HCT116 (cell line): Measurements from ENCODE around the gene CRTC1. TPM values are rescaled to one million over a fixed set of nuclear protein-coding genes. Genes with fewer than 3 reads are reported as not detected.

Experiments used
- ATAC-seq: fragments of 200-7000 bp; cut with Tn5 transposase; 2 replicates; pipeline ENCODE4 v1.9.1; 2020; ENCODE audit warnings: mild to moderate bottlenecking, moderate library complexity
- BruUV-seq: library from RNA; stranded (reverse); fragments of 400-500 nt; replicated peaks from 2 replicates; lab custom pipeline; 2021; lab: Mats Ljungman, UMichigan
- CTCF ChIA-PET: fragments of 300-600 bp; sonication (Branson Sonifier 250); formaldehyde crosslinking; loops from one replicate; lab custom pipeline; 2021; ENCODE audit warnings: antibody characterized with exemption; lab: Charles Lee
- POLR2A ChIA-PET: fragments of 300-600, 350-600 bp; sonication (Branson Sonifier 250); formaldehyde crosslinking; loops from one replicate; lab custom pipeline; 2021; ENCODE audit warnings: antibody characterized with exemption; lab: Charles Lee
- RAD21 ChIA-PET, 2 experiments: fragments of 300-600 bp; sonication (Branson Sonifier 250); formaldehyde crosslinking; loops; one replicate each; lab custom pipeline; 2023; ENCODE audit warnings: low total read pairs in 2 of 2; ENCODE audit not compliant: uncharacterized antibody in 2 of 2, unreplicated experiment in 2 of 2, low non-redundant PET in 1 of 2; lab: Charles Lee
- DNase-seq: peaks from one replicate; pipeline ENCODE4 v3.0.0-alpha.2; 2010; ENCODE audit warnings: low read depth, low spot score
- H2AFZ ChIP-seq: fragments of 200-600 bp; shearing (Covaris generic), sonication (generic); 2 replicates; pipeline ENCODE4 v1.6.1; 2017; ENCODE audit warnings: low read depth, mixed run types, mixed read lengths, antibody characterized with exemption, low read length; ENCODE audit not compliant: poor library complexity, severe bottlenecking
- H3K27ac ChIP-seq: 2 replicates; pipeline ENCODE4 v1.5.1; 2012; ENCODE audit warnings: low read depth, low read length
- H3K27me3 ChIP-seq: fragments of 200-600 bp; sonication (generic); 2 replicates; pipeline ENCODE4 v1.6.1; 2016; ENCODE audit warnings: mixed run types, low read length, mixed read lengths; ENCODE audit not compliant: insufficient read depth
- H3K36me3 ChIP-seq, 2 experiments: fragments of 200-500 bp in 1 of 2; fragments of 200-600 bp in 1 of 2; sonication (Bioruptor generic) in 1 of 2; sonication (generic) in 1 of 2; 2 replicates each; pipeline versions ENCODE4 v1.5.1 to v1.6.1; 2014 to 2016; ENCODE audit warnings: low read length in 2 of 2, inconsistent platforms in 1 of 2, mixed read lengths in 1 of 2, mixed run types in 1 of 2; ENCODE audit not compliant: insufficient read depth in 2 of 2, control insufficient read depth in 1 of 2
- H3K4me1 ChIP-seq, 2 experiments: fragments of 200-600 bp in 1 of 2; sonication (generic) in 1 of 2; 2 replicates each; pipeline versions ENCODE4 v1.5.1 to v1.6.1; 2012 to 2017; ENCODE audit warnings: low read length in 2 of 2, inconsistent platforms in 1 of 2, mild to moderate bottlenecking in 1 of 2, mixed read lengths in 1 of 2, mixed run types in 1 of 2, moderate library complexity in 1 of 2; ENCODE audit not compliant: insufficient read depth in 2 of 2, control insufficient read depth in 1 of 2
- H3K4me2 ChIP-seq: fragments of 200-600 bp; sonication (generic); 2 replicates; pipeline ENCODE4 v1.6.1; 2017; ENCODE audit warnings: mixed run types, low read length, mixed read lengths
- H3K4me3 ChIP-seq, 2 experiments: fragments of 200-600 bp in 1 of 2; sonication (generic) in 1 of 2; replicated peaks in 1 of 2; 2 replicates each; pipeline ENCODE4 v1.5.1; 2011 to 2016; ENCODE audit warnings: low read length in 2 of 2, control low read depth in 1 of 2, low read depth in 1 of 2, mild to moderate bottlenecking in 1 of 2, mixed read lengths in 1 of 2, mixed run types in 1 of 2
- H3K79me2 ChIP-seq: fragments of 200-600 bp; sonication (generic); 2 replicates; pipeline ENCODE4 v1.6.1; 2017; ENCODE audit warnings: mild to moderate bottlenecking, mixed run types, low read length, moderate library complexity, mixed read lengths; ENCODE audit not compliant: insufficient read depth
- H3K9ac ChIP-seq: fragments of 200-600 bp; sonication (generic); 2 replicates; pipeline ENCODE4 v1.6.1; 2016; ENCODE audit warnings: low read length, mixed read lengths
- H3K9me2 ChIP-seq: fragments of 200-600 bp; sonication (generic), shearing (Covaris generic); 2 replicates; pipeline ENCODE4 v1.6.1; 2017; ENCODE audit warnings: mixed run types, mild to moderate bottlenecking, moderate library complexity; ENCODE audit not compliant: insufficient read depth
- H3K9me3 ChIP-seq, 2 experiments: fragments of 200-500 bp in 1 of 2; fragments of 200-600 bp in 1 of 2; sonication (Bioruptor generic) in 1 of 2; sonication (generic) in 1 of 2; 2 replicates each; pipeline ENCODE4 v1.6.1; 2014 to 2017; ENCODE audit warnings: low read length in 2 of 2, mixed read lengths in 2 of 2, inconsistent platforms in 1 of 2, low read depth in 1 of 2, mild to moderate bottlenecking in 1 of 2, mixed run types in 1 of 2, moderate library complexity in 1 of 2; ENCODE audit not compliant: control insufficient read depth in 1 of 2, insufficient read depth in 1 of 2
- H4K20me1 ChIP-seq: fragments of 200-600 bp; sonication (generic), shearing (Covaris generic); 2 replicates; pipeline ENCODE4 v1.6.1; 2017; ENCODE audit warnings: mixed run types, mild to moderate bottlenecking, moderate library complexity; ENCODE audit not compliant: insufficient read depth
- CBX3 ChIP-seq: IDR thresholded peaks from 2 replicates; pipeline ENCODE4 v1.6.1; 2012; ENCODE audit warnings: low read depth
- EGR1 ChIP-seq: IDR thresholded peaks from 2 replicates; pipeline ENCODE4 v1.6.1; 2012; ENCODE audit warnings: low read depth
- ELF1 ChIP-seq: IDR thresholded peaks from 2 replicates; pipeline ENCODE4 v1.6.1; 2012; ENCODE audit warnings: low read depth, borderline replicate concordance
- POLR2A ChIP-seq: IDR thresholded peaks from 2 replicates; pipeline ENCODE4 v1.7.0; 2011; ENCODE audit warnings: borderline replicate concordance; ENCODE audit not compliant: insufficient read depth, insufficient read length; ENCODE audit errors: extremely low read depth
- RAD21 ChIP-seq: IDR thresholded peaks from 2 replicates; pipeline ENCODE4 v1.6.1; 2012; ENCODE audit warnings: low read depth, mild to moderate bottlenecking
- SIN3A ChIP-seq: IDR thresholded peaks from 2 replicates; pipeline ENCODE4 v1.6.1; 2012; ENCODE audit warnings: low read depth
- SP1 ChIP-seq: IDR thresholded peaks from 2 replicates; pipeline ENCODE4 v1.6.1; 2012; ENCODE audit warnings: low read depth
- YY1 ChIP-seq: IDR thresholded peaks from 2 replicates; pipeline ENCODE4 v1.6.1; 2011; ENCODE audit warnings: low read length, low read depth, moderate library complexity, mild to moderate bottlenecking; ENCODE audit not compliant: insufficient replicate concordance; ENCODE audit errors: extremely low read depth
- intact Hi-C: fragments of 100-400 bp; cut with micrococcal nuclease; formaldehyde crosslinking; loops from 2 replicates; pipeline ENCODE4 v1.10.0; 2022
- total RNA-seq: library from RNA; stranded (reverse); gene quantifications from one replicate; pipeline ENCODE4 v1.2.1, GENCODE V29; 2021; ENCODE audit not compliant: unreplicated experiment
- TF ChIP-seq, protein P1 (sequence below), 3 experiments: fragments of 200-600 bp in 1 of 3; sonication (generic) in 1 of 3; IDR thresholded peaks in 2 of 3; conservative IDR thresholded peaks in 1 of 3; 2 replicates each; pipeline ENCODE4 v1.5.1; 2012 to 2017; ENCODE audit warnings: low read depth in 2 of 3, low read length in 2 of 3, antibody characterized with exemption in 1 of 3, borderline replicate concordance in 1 of 3, control low read depth in 1 of 3, mild to moderate bottlenecking in 1 of 3, mixed read lengths in 1 of 3, mixed run types in 1 of 3, moderate library complexity in 1 of 3; ENCODE audit not compliant: insufficient read depth in 1 of 3
- TF ChIP-seq, protein P2 (sequence below): IDR thresholded peaks from 2 replicates; pipeline ENCODE4 v1.6.1; 2012; ENCODE audit warnings: low read depth
- TF ChIP-seq, protein P3 (sequence below): IDR thresholded peaks from 2 replicates; pipeline ENCODE4 v1.6.1; 2012

CRTC1 gene
- total RNA-seq, 1 experiment from 2014 or later = 14.9 TPM

DNA sequence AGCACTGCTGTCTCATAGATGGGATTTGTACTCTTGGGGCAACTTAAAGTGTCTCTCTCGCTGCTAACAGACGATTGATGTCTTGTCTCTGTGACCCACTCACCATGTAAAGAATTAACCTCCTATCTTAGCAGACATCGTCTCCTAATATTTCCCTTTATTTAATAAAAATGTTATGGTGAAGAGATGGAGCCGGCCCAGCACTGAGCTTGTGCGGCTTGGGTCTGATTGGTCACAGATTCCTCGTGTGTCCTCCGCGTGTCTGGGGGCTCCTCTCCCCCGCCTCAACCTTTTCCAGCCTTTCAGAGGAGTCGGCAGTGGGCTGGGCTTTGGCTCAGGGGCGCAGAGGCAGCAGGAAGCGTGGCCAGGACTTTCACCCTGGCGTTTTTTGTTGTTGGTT, 13.2 kb upstream of the CRTC1 start:
- CTCF ChIA-PET = no interaction called here
- Histone ChIP-seq H3K4me3 (no peak overlapping the region), H3K9me3 (no peaks in the 10 kb centered on the region), H4K20me1 (no peaks in the 10 kb centered on the region), H3K4me1 (no peaks in the 10 kb centered on the region), H2AFZ (no peak overlapping the region), H3K27ac (no peak overlapping the region), H3K36me3 (no peaks in the 10 kb centered on the region; a peak in 1 of 4 replicates), H3K79me2 (no peaks in the 10 kb centered on the region)
- no TSS peak for BruUV-seq
- RAD21 ChIA-PET = no interaction called here
- no peak for ATAC-seq
- intact Hi-C loops = no loop called here
- POLR2A ChIA-PET = no interaction called here
- no peak for TF ChIP-seq ELF1
- TF ChIP-seq EGR1 = no peak
- TF ChIP-seq, protein P1, sequence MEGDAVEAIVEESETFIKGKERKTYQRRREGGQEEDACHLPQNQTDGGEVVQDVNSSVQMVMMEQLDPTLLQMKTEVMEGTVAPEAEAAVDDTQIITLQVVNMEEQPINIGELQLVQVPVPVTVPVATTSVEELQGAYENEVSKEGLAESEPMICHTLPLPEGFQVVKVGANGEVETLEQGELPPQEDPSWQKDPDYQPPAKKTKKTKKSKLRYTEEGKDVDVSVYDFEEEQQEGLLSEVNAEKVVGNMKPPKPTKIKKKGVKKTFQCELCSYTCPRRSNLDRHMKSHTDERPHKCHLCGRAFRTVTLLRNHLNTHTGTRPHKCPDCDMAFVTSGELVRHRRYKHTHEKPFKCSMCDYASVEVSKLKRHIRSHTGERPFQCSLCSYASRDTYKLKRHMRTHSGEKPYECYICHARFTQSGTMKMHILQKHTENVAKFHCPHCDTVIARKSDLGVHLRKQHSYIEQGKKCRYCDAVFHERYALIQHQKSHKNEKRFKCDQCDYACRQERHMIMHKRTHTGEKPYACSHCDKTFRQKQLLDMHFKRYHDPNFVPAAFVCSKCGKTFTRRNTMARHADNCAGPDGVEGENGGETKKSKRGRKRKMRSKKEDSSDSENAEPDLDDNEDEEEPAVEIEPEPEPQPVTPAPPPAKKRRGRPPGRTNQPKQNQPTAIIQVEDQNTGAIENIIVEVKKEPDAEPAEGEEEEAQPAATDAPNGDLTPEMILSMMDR (IDR thresholded peaks at IDR 0.05 in 2 of 3, conservative IDR thresholded peaks at IDR 0.05 in 1 of 3; ENCODE audit: borderline replicate concordance in 1 of 3, insufficient read depth in 1 of 3, low read depth in 2 of 3, low read length in 2 of 3) = no peak
- no peak for TF ChIP-seq YY1
- TF ChIP-seq, protein P2, sequence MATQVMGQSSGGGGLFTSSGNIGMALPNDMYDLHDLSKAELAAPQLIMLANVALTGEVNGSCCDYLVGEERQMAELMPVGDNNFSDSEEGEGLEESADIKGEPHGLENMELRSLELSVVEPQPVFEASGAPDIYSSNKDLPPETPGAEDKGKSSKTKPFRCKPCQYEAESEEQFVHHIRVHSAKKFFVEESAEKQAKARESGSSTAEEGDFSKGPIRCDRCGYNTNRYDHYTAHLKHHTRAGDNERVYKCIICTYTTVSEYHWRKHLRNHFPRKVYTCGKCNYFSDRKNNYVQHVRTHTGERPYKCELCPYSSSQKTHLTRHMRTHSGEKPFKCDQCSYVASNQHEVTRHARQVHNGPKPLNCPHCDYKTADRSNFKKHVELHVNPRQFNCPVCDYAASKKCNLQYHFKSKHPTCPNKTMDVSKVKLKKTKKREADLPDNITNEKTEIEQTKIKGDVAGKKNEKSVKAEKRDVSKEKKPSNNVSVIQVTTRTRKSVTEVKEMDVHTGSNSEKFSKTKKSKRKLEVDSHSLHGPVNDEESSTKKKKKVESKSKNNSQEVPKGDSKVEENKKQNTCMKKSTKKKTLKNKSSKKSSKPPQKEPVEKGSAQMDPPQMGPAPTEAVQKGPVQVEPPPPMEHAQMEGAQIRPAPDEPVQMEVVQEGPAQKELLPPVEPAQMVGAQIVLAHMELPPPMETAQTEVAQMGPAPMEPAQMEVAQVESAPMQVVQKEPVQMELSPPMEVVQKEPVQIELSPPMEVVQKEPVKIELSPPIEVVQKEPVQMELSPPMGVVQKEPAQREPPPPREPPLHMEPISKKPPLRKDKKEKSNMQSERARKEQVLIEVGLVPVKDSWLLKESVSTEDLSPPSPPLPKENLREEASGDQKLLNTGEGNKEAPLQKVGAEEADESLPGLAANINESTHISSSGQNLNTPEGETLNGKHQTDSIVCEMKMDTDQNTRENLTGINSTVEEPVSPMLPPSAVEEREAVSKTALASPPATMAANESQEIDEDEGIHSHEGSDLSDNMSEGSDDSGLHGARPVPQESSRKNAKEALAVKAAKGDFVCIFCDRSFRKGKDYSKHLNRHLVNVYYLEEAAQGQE = no peak
- TF ChIP-seq SIN3A = no peak
- TF ChIP-seq SP1 = no peak
- TF ChIP-seq, protein P3, sequence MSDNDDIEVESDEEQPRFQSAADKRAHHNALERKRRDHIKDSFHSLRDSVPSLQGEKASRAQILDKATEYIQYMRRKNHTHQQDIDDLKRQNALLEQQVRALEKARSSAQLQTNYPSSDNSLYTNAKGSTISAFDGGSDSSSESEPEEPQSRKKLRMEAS = no peak
- TF ChIP-seq RAD21 = no peak
- no peak for TF ChIP-seq CBX3
- TF ChIP-seq POLR2A = no peak
- TF ChIP-seq, all 23 proteins: peak for 0
- Histone ChIP-seq H3K27me3 (no peaks in the 10 kb centered on the region), H3K9me2 (no peaks in the 10 kb centered on the region), H3K4me2 (no peak overlapping the region), H3K9ac (no peak overlapping the region)
- DNase-seq = no peak
